Lower lobe of right lung (tissue), 2 donors: ENCODE data around the gene PSMD13. TPM values are rescaled to one million over a fixed set of nuclear protein-coding genes. Genes with fewer than 3 reads are reported as not detected.

Source experiments
- ATAC-seq, 2 donors: fragments of 200-7000 bp; cut with Tn5 transposase; one replicate each; pipeline ENCODE4 v1.9.1; 2020 to 2022; ENCODE audit warnings: mild to moderate bottlenecking in 2 of 2, moderate library complexity in 2 of 2
- DNase-seq: peaks from one replicate; pipeline ENCODE4 v3.0.0-alpha.2; 2020
- H3K27ac ChIP-seq: fragments of 200-600 bp; one replicate; pipeline ENCODE4 v1.8.0; 2022
- H3K27me3 ChIP-seq: fragments of 200-600 bp; one replicate; pipeline ENCODE4 v1.8.0; 2022; ENCODE audit warnings: low read depth
- H3K36me3 ChIP-seq: fragments of 200-600 bp; one replicate; pipeline ENCODE4 v1.8.0; 2022; ENCODE audit warnings: mild to moderate bottlenecking
- H3K4me1 ChIP-seq: fragments of 200-600 bp; one replicate; pipeline ENCODE4 v1.8.0; 2022
- H3K4me3 ChIP-seq: fragments of 200-600 bp; one replicate; pipeline ENCODE4 v1.8.0; 2022; ENCODE audit warnings: mild to moderate bottlenecking
- H3K9me3 ChIP-seq: fragments of 200-600 bp; one replicate; pipeline ENCODE4 v1.8.0; 2022
- intact Hi-C: fragments of 100-400 bp; cut with DNase I; formaldehyde crosslinking; loops from one replicate; pipeline ENCODE4 v1.11.0; 2022
- total RNA-seq: library from RNA; stranded (reverse); fragmentation: NEBNext Ultra II Directional; extraction: Animal tissue kit (Norgen Biotek cat#: 25700); gene quantifications from one replicate; pipeline ENCODE4 v1.2.1, GENCODE V29; 2021
- TF ChIP-seq, protein P1 (sequence below): fragments of 200-600 bp; IDR thresholded peaks from one replicate; pipeline ENCODE4 v1.8.0; 2022; ENCODE audit warnings: antibody characterized with exemption, mild to moderate bottlenecking
- donor health status: DM: no; HTN: yes; CAD: no; lungs with severe emphysema.

PSMD13 gene
- total RNA-seq, 1 donor from 2014 or later, result 89.5 TPM

DNA sequence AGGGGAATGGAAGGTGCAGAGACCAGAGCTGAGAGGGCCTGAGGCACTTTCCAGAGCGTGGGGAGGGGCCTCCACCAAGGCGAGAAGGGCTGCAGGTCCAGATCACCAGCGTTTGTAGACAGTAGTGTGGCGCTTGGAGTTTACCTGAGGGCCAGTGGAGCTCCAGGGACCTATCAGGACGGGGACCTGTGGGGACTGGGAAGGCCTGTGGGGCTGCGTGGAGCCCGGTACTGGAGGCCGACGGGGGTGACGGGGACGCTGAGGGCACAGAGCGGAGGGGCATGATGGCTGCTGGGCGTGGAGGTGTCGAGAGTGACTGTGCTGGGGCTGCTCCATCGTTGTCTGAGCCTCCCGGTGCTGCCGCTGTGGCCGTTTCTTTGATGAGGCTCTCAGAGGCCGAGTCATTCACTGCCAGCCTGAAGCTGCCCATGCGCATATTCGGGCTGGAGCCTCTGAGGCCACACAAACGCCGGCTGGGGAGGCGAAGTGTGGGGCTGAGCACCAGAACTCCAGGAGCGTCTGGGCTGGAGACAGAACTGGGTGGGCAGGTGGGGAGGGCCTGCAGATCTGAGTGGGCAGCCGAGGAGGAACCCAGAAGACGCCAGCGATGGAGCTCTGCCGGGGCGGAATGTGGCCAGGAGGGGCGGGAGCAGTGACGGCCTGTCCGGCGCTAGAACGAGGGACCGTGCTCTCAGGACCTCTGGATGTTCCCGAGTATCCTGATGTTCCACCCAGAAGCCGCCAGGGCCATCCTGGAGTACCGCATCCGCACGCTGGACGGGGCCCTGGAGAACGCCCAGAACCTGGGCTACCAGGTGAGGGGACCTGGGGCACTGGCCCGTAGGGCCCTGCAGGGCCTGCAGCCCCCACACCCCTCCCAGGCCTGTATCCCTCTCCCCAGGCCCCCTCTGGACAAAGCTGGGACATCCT, 54.8 kb downstream of the PSMD13 start:
- intact Hi-C loops, result no loop called here
- H3K9me3 ChIP-seq, result no peaks in the 10 kb centered on the region
- ATAC-seq, result no peak
- H3K27me3 ChIP-seq, result no peaks in the 10 kb centered on the region
- DNase-seq, result peak; percentile 41
- no peak overlapping the region for H3K27ac ChIP-seq
- H3K4me3 ChIP-seq, result no peak overlapping the region
- peaks cover 21% of the 10 kb centered on the region for H3K4me1 ChIP-seq
- TF ChIP-seq, protein P1, sequence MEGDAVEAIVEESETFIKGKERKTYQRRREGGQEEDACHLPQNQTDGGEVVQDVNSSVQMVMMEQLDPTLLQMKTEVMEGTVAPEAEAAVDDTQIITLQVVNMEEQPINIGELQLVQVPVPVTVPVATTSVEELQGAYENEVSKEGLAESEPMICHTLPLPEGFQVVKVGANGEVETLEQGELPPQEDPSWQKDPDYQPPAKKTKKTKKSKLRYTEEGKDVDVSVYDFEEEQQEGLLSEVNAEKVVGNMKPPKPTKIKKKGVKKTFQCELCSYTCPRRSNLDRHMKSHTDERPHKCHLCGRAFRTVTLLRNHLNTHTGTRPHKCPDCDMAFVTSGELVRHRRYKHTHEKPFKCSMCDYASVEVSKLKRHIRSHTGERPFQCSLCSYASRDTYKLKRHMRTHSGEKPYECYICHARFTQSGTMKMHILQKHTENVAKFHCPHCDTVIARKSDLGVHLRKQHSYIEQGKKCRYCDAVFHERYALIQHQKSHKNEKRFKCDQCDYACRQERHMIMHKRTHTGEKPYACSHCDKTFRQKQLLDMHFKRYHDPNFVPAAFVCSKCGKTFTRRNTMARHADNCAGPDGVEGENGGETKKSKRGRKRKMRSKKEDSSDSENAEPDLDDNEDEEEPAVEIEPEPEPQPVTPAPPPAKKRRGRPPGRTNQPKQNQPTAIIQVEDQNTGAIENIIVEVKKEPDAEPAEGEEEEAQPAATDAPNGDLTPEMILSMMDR, result no peak
- H3K36me3 ChIP-seq, result peaks cover 22% of the 10 kb centered on the region

DNA sequence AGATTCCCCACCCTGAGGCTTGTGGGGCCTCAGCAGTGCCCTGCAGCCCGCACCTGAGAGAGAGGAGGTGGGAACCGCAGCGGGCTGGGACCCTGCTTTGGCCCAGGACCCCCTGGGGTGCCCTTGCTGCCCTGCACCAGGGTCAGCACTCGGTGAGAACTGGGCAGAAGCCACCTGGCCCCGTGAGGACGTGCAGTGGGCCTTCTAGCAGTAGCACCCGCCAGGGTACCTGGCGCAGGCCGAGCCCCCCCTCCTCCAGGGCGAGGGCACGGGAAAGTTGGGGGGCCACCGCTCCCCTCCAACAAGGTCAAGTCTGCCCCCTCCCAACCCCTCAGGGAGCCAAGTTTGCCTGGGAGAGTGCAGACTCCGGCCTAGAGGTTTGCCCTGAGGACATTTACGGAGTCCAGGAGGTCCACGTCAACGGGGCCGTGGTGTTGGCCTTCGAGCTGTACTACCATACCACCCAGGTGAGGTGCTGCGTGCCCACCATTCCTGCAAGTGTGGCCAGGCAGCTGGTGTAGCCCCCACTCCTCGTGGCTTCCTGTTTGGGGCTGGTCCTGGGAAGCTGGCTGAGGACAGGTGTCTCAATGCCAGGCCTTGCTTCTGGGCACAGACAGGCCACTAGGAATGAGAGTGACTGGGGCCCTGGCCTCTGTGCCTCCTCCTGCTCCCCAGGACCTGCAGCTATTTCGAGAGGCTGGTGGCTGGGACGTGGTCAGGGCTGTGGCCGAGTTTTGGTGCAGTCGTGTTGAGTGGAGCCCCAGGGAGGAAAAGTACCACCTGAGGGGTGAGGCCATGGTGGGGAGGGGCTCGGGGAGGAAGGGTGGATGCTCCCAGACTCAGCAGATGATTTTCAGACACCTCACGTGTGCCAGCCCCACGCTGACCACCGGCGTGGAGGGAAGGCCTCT, 55.7 kb downstream of the PSMD13 start:
- intact Hi-C loops, result no loop called here
- Histone ChIP-seq H3K4me1 (peaks cover 26% of the 10 kb centered on the region), H3K27ac (no peak overlapping the region), H3K36me3 (peaks cover 22% of the 10 kb centered on the region), H3K4me3 (no peak overlapping the region), H3K9me3 (no peaks in the 10 kb centered on the region), H3K27me3 (no peaks in the 10 kb centered on the region)
- TF ChIP-seq, protein P1, result no peak
- DNase-seq (peak; percentile 44), ATAC-seq (no peak)

DNA sequence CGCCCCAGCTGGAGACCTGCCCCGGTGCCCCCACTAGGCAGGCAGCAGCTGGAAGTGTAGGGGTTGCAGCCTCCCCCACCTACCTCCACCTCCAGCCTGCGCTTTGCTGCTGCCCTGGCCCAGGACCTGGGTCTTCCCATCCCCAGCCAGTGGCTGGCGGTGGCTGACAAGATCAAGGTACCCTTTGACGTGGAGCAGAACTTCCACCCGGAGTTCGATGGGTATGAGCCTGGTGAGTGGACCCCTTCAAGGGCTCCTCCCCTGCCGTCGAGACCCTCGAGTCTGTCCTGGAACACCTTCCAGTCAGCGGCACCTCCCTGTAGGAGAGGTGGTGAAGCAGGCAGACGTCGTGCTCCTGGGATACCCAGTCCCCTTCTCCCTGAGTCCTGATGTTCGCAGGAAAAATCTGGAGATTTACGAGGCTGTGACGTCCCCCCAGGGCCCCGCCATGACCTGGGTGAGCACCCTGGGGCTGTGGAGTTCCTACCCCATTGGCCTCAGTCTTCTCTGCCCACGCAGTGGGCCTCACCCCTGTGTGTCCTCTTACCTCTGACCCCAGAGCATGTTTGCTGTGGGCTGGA, 56.6 kb downstream of the PSMD13 start:
- DNase-seq (no peak), ATAC-seq (no peak)
- Histone ChIP-seq H3K4me1 (peaks cover 19% of the 10 kb centered on the region), H3K27me3 (peaks cover 2% of the 10 kb centered on the region), H3K36me3 (peaks cover 22% of the 10 kb centered on the region), H3K27ac (no peak overlapping the region), H3K9me3 (no peaks in the 10 kb centered on the region), H3K4me3 (no peak overlapping the region)
- intact Hi-C loops, result no loop called here
- TF ChIP-seq, protein P1, result no peak

DNA sequence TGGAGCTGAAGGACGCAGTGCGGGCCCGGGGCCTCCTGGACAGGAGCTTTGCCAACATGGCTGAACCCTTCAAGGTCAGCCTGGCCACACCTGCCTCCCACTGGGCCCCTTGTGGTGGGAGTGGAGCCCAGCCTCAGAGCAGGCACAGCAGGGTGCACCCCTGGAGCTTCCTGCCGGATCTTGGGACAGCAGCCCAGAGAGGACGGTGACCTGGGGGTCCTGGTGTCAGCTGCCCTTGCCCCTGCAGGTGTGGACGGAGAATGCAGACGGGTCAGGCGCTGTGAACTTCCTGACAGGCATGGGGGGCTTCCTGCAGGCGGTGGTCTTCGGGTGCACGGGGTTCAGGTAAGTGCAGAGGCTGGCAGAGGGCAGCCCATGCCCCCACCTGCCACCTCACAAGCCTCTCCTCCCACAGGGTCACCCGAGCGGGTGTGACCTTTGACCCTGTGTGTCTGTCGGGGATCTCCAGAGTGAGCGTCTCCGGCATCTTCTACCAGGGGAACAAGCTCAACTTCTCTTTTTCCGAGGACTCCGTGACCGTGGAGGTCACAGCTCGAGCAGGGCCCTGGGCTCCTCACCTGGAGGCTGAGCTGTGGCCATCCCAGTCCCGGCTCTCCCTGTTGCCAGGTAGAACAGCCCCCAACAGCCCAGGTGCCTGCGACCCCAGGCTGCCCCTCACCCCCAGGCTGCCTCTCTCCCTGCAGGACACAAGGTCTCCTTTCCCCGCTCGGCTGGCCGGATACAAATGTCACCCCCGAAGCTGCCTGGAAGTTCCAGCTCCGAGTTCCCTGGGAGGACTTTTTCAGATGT, 57.3 kb downstream of the PSMD13 start:
- intact Hi-C loops, result no loop called here
- H3K9me3 ChIP-seq, result no peaks in the 10 kb centered on the region
- ATAC-seq (no peak), DNase-seq (no peak)
- peaks cover 22% of the 10 kb centered on the region for H3K36me3 ChIP-seq
- H3K4me3 ChIP-seq, result no peak overlapping the region
- peaks cover 19% of the 10 kb centered on the region for H3K4me1 ChIP-seq
- H3K27me3 ChIP-seq, result peaks cover 4% of the 10 kb centered on the region
- TF ChIP-seq, protein P1, result no peak
- no peak overlapping the region for H3K27ac ChIP-seq
